HG02678 (cell line): ENCODE results near the gene ADCY9.
"Not testable (repeated sequence)": the region's sequence is repeated elsewhere in the genome, so short reads cannot be mapped to it uniquely, and the experiment has no call there.

ENCODE experiments used
- ATAC-seq: cut with Tn5 transposase; IDR thresholded peaks from one replicate; pipeline ENCODE4 v1.9.1; 2021; ENCODE audit warnings: mild to moderate bottlenecking, moderate library complexity; ENCODE audit not compliant: unreplicated experiment

The ADCY9 gene

DNA sequence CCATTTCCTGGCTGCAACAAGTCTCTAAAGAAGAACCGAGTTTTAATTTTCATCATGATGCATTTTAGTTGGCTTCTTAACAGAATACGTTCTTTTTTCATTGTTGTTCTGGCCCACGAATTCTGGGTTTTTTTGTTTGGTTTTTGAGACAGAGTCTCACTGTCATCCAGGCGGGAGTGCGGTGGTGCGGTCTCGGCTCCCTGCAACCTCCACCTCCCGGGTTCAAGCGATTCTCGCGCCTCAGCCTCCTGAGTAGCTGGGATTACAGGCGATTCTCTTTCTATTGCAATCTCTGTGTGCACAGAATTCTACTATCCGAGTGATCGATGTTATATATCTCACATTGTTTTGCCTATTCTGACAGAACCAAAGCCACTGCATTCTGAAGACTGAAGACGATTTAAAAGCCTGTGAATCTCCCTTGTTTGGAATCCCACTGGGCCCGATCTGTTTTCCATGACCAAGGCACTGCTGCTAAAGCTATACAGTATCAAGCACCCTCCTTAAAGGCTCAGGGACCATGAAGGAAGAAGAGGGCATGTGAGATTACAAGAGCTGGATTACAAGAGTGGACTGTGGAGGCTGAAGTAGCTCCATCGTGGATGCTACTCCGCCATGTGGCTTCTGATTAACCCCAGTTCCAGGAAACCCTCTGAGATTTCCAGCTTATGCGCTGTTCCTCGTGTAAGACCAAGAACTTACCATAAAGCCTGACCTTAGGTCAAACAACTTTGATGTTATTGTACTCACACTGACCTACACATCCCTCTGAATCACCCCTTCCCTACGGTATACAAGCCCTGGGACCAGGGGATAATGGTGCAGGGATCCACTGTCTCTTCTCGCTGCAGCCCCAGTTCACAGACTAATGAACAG, 44.3 kb downstream of the ADCY9 start:
- no peak for ATAC-seq

DNA sequence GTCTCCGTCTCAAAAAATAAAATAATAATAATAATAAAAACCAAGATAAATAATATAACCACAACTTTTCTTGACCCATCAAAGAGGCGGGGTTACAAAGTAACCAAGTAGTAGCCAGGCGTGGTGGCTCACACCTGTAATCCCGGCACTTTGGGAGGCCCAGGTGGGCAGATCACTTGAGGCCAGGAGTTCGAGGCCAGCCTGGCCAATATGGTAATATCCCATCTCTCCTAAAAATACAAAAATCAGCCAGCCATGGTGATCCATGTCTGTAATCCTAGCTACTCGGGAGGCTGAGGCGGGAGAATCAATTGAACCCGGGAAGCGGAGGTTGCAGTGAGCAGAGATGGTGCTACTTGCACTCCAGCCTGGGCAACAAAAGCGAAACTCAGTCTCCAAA, 45.3 kb downstream of the ADCY9 start:
- no peak for ATAC-seq

- ATAC-seq, result no peak
Observed at GRCh38 chr16:4067262-4068001, 48.8 kb downstream of the ADCY9 start.

GRCh38 chr16:4064950-4065352, 51.3 kb downstream of the ADCY9 start:
- ATAC-seq, result no peak

DNA sequence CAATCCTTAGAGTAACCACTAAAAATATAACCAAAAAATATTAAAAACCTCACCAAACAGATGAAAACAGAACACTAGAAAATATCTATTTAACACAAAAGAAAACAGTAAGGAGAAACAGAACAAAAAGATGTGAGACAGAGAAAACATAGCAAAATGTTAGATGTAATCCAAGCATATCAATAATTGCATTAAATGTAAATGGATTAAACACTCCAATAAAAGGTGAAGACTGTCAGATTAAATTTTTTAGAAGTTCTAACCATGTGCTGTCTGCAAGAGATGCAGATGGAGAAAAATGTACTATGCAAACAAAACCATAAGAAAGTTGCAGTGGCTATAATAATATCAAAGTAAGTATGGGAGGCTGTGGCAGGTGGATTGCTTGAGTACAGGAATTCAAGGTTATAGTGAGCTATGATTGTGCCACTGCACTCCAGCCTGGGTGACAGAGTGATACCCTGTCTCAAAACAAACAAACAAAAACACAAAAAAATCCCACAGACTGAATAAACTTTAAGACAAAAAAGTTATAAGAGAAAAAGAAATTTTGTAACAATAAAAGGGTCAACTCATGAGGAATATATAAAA, 53.9 kb downstream of the ADCY9 start:
- ATAC-seq, result no peak

DNA sequence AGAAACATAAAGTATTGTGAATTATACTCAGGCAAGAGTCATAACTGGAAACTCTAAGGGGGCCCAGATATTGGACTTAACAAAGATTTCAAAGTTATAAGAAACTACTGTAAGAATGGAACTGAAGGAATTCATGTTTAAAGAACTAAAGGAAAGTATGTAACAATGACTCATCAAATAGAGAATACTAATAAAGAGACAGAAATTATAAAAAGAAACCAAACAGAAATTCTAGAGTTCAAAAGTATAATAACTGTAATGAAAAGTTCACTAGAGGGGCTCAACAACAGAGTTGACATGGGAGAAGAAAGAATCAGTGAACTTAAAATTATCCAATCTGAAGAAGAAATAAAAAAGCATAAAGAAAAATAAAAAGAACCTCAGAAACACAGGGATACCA, 55.4 kb downstream of the ADCY9 start:
- ATAC-seq, result no peak

GRCh38 chr16:4060009-4060408, 56.2 kb downstream of the ADCY9 start:
- no peak for ATAC-seq

GRCh38 chr16:4058386-4058785, 57.9 kb downstream of the ADCY9 start:
- no peak for ATAC-seq

DNA sequence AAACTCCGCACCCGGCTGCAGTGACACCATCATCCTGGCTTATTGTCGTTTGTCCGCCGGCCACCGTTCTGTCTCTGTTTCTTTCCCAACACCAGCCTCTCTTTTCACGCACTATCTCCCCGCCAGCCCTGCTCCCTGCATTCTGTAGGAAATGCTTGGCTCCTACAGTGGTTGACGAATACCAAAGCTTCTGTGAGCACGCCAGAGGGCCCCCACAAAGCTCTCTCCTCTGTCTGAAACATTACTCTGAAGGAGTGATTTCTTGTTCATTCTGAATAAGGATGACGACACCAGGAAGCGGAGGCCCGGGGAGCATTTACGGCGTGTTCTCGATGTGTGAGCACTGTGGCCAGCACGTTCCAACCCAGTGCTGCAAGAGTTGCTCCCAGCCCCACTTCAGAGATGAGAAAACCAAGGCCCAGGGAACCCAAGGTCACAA, 58.8 kb downstream of the ADCY9 start:
- no peak for ATAC-seq

DNA sequence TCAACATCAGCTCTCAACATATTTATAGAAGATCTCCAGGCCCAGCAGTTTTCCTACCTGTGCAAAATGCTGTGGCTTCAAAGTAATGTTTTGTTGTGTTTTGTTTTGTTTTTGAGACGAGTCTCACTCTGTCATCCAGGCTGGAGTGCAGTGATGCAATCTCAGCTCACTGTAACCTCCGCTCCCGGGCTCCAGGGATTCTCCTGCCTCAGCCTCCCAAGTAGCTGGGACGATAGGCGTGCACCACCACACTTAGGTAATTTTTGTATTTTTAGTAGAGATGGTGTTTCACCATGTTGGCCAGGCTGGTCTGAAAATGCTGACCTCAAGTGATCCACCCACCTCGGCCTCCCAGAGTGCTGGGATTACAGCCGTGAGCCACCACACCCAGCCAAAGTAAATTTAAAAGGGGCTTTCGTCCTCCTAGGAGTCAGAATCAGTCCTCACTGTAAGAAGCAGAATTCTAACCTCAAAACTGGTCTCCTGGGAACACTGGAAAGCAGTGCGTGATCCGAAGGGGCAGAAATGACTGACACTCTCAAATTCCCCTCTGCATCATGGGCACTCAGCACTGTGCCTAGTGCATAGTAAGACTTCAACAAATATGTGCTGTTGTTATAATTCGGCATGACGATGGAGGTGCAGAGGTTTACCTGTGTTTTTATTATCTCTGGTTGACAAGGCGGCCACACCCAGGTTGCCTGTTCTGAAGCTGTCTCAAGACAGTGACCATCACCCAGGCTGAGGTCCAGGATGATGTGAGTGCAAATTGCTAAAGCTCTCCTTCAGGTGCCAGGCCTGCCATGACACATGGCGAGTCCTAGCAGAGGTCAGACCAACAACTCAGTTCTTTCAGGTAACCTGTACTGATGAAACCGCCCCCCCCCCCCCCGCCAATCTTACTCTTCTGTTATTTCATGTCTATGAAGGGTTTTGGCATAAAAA, 59.8 kb downstream of the ADCY9 start:
- ATAC-seq, result no peak

DNA sequence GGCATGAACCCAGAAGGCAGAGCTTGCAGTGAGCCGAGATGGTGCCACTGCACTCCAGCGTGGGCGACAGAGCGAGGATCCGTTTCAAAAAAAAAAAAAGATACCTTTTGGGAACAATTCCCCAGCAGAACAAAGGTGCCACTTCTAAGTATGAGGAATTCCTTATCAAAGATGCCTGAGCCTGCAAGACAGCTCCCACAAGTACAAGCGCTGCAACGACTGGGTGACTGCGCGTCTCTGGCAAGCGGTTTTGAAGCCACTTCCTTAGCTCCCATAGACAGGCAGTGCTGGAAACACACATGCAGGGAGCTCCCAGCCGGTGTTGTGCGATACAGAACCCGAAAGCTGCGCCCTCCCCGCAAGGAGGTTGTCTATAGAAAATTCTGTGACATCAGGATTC, 60.5 kb downstream of the ADCY9 start:
- ATAC-seq, result no peak

DNA sequence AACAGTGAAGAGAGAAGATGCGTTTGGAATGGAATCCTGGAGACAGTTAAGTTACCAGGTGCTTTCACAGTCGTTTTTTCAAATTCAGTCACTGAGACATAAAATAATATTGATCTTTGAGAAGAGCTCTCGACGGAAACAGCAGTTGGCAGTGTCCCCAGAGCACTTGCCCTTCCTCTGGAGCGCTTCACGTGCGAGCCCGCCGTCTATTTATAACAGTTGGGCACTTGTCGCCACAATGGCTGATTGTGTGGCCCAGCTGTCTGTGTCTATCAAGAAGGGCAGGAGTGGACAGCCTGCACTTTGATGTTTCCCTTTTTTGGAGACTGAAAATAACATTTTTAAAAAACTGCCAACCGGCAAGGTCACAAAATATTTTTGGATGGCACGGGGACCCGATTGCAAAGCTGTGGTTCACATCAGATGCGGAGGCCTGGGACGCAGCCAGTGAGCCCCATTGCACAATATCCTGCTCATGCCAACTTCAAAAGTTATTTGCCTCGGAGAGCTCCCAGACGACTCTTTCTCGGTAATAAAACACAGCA, 62.9 kb downstream of the ADCY9 start:
- no peak for ATAC-seq

- no peak for ATAC-seq
Observed at GRCh38 chr16:4052801-4053293, 63.4 kb downstream of the ADCY9 start.

DNA sequence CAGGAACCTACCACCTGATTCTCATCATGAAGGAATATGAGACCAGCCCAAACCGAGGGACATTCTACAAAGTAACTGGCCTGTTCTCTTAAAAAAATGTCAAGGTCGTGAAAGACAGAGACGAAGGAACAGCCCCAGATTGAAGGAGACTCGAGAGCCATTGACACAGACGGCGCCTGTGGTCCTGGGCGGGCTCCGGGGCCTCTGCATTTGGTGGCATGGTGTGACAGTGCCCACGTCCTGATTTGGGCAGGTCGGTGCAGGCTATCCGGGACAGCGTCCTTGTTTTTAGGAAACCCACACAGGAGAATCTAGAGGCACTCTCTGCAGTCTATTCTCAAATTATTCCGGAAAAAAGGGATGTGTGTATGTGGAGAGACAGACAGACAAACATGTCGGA, 64.1 kb downstream of the ADCY9 start:
- no peak for ATAC-seq

GRCh38 chr16:4051591-4051990, 64.7 kb downstream of the ADCY9 start:
- ATAC-seq, result no peak

- no peak for ATAC-seq
Observed at GRCh38 chr16:4049031-4049430, 67.2 kb downstream of the ADCY9 start.

DNA sequence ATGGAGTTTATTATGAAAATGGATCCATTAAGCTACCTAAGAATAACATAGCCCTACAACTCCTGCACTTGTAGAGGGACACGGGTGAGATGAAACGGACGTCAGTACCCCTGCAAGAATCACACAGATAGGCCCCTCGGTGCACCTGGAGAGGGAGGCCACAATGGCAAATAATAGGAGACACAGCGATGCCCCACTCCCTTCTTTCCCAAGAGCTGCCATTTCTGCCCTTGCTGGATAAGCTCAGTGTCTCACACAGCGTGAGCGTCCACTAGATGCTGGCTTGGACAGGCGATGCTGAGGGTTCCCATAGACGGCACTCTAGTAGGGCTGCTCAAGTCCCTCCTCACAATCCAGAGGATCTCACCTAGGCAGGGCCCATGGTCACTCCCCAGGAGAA, 67.8 kb downstream of the ADCY9 start:
- no peak for ATAC-seq

DNA sequence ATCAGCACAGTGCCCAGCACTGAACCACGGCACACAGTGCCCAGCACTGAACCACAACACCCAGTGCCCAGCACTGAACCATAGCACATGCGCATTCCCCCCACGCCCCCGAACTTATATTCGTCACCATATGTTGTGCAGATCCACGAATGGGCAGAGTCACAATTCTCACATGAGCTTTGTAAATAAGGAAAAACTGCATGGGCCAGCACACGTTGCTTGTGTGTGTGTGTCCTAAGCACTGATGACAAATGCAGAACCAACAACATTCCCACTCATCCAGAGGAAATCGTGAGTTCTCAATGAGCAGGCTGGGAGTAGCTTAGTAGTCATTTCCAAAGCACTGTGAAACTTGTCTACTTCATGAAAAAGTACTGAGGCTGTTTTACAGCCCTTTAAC, 70.0 kb downstream of the ADCY9 start:
- ATAC-seq, result no peak

GRCh38 chr16:4045561-4045960, 70.7 kb downstream of the ADCY9 start:
- not testable (repeated sequence) for ATAC-seq

GRCh38 chr16:4042581-4042980, 73.7 kb downstream of the ADCY9 start:
- ATAC-seq, result no peak
